NCI-H2081 treated with DMSO at 0.1 percent for 48 hours (cell line): ENCODE data around the gene ZNF768.
"Not testable (repeated sequence)": the region's sequence is repeated elsewhere in the genome, so short reads cannot be mapped to it uniquely, and the experiment has no call there.

Source experiments
- DNase-seq: peaks from one replicate; lab custom pipeline; 2025; lab: John Stamatoyannopoulos, UW

The ZNF768 gene

DNA sequence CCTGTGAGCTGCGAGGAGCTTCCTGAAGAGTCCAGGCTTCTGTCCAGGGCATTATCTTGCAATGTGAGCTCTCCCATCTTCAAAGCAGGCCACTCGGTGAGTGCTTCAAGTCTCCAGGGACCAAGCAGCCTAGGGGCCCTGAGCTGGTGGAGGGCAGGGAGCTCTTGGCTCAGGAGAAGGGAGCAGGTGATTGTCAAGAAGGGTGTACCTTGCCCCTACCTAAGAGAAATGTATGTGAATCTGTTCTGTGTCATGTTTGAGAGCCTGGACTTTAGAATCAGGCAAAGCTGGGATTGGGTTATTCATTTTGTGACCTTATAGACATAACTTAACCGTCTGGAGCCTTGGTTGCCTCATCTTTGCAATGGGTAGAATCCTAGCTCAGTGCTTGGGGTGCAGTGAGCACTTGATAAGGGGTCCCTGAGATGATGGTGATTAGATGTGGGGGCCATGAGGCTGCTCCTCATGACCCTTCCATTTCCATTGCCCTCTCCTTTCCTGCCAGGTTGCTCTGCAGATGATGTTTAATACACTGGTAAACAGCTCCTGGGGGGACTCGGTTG lies 15.9 kb downstream of the ZNF768 start:
- no peak for DNase-seq

DNA sequence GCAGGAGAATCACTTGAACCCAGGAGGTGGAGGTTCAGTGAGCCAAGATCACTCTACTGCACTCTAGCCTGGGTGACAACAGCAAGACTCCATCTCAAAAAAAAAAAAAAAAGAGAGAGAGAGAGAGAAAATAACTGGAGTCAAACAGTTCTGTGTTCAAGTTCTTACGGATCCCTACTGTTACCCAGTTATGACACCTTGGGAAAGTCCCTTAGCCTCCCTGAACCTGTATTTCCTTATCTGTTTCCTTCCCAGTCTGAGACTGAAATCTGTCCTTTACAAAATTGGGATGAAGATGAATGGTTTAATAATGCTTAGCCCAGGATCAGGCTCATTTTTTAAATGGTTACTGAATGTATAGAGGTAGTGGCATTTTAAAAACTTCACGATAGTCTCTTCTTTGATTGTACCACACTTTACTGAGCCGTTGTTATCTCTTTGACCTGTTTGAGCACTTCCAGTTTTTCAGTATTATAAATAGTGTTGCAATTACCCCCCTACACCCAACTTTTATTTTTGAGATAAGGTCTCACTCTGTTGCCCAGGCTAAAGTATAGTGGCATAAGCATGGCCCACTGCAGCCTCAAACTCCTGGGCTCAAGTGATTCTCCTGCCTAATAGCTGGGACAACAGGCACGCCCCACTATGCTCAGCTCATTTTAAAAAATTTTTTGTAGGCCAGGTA lies 17.1 kb downstream of the ZNF768 start:
- DNase-seq, result no peak

DNA sequence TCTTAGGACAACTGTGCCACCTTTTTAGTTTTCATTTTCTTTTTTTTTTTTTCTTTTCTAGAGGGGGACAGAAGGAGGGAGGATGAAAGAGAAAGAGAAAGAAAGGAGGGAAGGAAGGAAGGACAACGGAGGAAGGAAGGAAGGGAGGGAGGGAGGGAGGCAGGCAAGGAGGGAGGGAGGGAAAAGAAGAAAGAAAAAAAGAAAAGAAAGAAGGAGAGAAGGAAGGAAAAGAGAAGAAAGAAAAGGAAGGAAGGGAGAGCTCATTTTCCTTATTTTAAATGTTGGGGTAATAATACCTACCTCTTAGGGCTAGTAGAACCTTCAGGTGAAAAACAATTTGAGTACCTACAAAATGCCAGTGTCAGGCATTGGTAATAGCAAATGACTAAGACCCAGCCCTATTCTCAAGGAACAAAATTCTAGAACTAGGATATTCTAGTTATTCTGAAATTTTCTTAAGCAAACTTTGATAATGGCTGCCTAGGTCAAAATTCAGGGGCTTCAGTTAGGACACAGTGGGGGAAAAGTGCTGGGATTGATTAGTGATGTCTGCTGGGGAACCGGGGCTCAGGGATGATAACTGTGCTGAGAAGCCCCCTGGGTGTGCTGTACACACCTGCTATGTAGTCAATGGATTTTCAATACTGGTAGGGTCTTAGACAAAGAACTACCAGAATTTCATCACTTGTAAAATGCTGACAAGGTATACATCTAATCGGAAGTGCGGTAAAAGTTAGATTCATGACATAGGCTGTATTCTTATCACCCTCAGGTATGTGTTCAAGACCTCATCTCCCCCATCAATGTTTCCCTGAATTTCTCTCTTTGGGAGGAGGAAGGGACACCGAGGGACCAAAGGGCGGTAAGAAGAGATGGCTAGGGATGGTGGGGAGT lies 22.7 kb downstream of the ZNF768 start:
- DNase-seq, result no peak

DNA sequence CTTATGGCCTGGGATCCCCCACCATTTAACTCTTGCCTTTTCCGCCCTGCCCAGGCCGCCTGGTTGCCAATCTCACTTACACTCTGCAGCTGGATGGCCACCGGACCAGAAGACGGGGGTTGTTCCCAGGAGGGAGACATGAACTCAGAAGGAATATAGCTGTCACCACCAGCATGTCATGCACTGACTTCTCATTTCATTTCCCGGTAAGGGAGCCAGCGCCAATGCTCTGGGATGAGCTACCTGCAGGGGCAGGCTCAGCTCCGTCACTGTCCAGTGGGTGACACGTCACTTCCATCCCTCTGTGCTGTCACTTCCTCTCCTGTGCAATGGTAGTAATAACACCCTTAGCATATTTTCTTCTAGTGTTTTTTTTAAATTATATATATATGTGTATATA lies 27.1 kb downstream of the ZNF768 start:
- no peak for DNase-seq

DNA sequence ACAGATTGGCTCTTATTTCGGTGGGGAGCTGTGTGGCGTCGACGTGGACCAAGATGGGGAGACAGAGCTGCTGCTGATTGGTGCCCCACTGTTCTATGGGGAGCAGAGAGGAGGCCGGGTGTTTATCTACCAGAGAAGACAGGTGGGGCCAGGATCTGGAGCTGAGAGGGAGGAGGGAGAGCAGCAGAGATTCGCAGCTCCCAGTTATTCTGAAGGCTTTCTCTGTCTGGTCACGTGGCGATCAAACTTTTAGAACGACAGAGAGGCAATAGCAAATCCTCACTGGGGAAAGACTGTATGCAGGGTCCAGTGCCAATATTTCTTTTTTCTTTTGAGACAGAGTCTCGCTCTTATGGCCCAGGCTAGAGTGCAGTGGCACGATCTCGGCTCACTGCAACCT lies 31.7 kb downstream of the ZNF768 start:
- DNase-seq, result no peak

DNA sequence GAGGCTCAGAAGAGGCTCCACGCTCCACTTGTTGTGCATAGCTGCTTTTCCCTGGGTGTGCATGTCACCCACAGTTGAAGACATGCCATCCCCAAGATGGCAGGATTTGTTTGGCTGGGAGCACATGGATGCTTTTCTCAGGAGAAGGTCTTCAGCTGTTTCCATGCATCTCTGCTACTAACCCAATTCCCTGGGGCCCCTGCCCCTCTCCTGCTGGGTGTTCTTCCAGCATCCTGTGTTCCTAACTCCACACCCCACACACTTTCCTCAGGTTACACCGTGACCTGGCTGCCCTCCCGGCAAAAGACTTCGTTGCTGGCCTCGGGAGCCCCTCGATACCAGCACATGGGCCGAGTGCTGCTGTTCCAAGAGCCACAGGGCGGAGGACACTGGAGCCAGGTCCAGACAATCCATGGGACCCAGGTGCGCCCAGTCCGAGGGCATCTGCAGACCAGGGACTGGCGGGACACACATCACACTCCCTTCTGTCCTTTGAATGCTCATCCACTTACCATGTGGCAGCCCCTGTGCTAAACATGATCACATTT lies 32.4 kb downstream of the ZNF768 start:
- DNase-seq, result no peak

DNA sequence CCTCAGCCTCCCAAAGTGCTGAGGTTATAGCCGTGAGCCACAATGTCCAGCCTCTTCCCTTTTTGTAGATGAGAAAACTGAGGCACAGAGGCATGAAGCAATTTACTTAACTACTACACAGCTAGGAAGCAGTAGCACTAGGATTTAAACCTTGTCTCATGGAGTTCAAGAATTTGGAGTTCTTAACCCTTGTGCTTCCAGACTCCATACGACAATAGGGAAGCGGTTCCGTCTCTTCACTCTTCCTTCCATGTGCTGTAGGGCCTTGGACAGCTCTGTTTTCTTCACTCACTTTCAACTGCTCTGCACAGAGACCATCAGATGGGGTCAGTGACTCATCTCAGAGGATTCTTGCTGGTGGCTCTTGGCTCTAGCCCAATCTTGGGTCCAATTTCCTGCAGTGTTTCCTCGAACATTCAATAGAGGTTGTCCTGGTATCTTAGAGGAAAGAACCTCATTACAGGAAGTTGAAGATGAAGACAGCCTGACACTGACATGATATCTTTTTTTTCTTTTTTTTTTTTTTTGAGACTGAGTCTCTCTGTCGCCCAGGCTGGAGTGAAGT lies 34.5 kb downstream of the ZNF768 start:
- no peak for DNase-seq

DNA sequence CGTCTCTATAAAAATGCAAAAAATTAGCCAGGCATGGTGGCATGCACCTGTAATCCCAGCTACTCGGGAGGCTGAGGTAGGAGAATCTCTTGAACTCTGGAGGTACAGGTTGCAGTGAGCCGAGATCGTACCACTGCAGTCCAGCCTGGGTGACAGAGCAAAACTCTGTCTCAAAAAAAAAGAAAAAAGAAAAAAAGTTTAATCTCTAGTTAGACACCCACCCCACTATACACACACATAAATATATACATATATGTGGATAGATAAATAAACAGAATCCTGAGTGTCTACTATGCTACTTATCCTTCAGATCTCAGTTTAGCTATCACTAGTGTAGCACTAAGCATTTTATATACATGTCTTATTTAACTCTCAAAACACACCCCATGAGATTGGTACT lies 35.1 kb downstream of the ZNF768 start:
- DNase-seq, result no peak

DNA sequence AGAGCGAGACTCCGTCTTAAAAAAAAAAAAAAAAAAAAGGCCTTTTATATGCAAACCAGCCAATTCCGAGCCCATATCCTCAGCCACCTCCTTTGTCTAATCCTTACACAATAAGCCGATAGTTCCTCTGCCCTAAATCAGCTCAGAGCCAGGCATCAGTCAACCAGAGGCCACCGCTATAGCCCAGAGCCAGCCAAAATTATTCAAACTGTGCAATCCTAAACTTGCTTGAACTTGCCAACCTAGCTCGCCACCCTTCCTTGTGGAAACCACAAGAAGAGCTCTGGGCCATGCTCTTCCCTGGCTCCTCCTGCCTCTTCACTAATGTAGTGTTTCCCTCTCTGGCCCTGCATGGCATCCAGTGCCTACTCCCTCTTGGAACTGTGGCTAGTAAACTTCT lies 36.2 kb downstream of the ZNF768 start:
- DNase-seq, result no peak

DNA sequence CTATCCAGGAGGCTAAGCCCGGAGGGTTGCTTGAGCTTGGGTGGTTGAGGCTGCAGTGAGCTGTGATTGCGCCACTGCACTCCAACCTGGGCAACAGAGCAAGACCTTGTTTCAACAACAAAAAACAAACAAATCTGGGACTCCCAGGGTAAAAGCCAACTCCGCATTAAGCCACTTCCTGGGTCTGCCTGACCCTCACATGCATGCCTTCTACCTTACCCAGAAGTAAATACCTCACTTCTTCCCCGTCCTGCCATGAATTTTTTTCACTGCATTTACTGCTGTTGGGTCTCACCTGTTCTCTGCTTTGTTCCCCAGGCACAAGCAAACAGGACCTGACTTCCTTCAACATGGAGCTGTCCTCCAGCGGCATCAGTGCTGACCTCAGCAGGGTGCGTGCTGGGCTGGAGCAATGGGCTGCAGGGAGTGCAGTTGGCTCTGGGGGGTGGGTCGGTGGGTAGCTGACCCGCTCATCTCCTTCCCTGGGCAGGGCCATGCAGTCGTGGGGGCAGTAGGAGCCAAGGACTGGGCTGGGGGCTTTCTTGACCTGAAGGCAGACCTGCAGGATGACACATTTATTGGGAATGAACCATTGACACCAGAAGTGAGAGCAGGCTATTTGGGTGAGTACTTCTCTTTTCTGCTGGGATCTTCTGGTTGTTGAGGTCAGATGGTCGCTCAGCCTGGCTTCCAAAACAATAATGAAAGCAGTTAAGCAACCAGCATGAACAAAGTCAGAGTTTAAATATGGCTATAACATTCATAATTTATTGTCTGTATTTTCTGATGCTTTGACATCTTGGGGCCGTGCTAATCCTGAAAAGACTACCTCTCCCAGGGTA lies 37.4 kb downstream of the ZNF768 start:
- DNase-seq, result no peak

DNA sequence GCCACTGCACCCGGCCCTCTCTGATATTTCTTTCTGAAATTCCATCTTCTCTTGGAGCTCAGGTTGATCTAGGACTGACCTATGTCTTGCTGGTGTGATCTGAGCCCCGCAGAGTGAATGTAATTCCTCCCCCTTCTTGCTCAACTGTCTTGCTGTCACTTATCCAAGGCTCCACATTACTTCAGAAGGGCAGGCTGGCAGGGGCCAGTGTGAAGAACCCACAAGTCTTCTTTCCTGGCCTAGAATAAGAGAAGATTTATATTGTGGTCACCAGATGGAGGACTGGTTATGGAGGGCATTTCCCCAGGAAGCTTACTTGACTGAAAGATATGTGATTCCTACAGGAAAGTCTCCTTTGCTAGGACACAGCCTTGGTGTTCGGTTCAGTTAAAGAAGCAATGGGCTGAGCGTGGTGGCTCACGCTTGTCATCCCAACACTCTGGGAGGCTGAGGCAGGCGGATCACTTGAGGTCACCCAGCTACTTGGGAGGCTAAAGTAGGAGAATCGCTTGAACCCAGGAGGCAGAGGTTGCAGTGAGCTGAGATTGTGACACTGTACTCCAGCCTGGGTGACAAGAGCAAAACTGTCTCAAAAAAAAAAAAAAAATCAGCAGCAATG lies 40.4 kb downstream of the ZNF768 start:
- DNase-seq, result no peak

DNA sequence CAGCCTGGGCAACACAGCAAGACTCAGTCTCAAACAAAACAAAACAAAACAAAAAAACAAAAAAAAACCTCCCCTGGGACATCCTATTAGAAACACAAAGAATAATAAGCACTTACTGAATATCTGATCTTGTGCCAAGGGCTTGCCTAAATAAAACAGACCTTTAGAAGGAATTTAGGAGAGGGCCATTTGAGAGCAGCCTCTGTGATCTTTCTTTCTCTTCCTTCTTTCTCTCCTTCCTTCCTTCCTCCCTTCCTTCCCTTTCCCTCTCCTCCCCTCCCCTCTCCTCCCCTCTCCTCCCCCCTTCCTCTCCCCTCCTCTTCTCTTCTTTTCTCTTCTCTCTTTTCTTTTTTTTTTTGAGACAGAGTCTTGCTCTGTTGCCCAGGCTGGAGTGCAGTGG lies 41.5 kb downstream of the ZNF768 start:
- no peak for DNase-seq

DNA sequence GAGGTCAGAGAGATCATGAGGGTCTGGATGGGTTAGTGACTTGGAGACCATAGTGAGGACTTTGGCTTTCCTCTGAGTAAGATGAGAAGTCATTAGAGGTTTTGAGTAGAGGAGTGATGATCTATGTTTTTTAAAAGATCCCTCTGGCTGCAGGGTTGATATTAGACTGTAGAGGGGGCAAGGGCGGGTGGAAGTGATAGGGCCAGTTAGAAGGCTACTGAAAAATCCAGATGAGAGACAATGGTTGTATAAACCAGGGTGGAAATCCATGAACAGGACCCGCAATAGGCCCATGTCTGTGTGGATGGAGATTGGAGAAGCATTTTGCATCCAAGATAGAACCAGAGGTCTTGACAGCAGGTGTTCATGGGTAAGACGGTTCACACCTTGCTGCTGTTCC lies 44.0 kb downstream of the ZNF768 start:
- no peak for DNase-seq

DNA sequence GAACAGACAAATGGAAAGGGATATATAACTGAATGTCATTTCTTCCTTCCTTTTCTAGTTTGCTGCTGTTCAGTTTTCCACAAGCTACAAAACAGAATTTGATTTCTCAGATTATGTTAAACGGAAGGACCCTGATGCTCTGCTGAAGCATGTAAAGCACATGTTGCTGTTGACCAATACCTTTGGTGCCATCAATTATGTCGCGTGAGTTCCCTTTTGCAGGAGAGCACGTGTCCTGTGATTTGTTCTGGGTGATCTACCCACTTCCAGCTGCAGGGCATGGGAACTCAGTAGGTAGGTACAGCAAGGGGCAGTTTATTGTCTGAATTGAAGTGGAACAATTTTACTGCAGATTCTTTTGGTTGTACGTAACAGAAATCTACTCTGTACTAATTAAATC lies 45.0 kb downstream of the ZNF768 start:
- DNase-seq, result no peak

DNA sequence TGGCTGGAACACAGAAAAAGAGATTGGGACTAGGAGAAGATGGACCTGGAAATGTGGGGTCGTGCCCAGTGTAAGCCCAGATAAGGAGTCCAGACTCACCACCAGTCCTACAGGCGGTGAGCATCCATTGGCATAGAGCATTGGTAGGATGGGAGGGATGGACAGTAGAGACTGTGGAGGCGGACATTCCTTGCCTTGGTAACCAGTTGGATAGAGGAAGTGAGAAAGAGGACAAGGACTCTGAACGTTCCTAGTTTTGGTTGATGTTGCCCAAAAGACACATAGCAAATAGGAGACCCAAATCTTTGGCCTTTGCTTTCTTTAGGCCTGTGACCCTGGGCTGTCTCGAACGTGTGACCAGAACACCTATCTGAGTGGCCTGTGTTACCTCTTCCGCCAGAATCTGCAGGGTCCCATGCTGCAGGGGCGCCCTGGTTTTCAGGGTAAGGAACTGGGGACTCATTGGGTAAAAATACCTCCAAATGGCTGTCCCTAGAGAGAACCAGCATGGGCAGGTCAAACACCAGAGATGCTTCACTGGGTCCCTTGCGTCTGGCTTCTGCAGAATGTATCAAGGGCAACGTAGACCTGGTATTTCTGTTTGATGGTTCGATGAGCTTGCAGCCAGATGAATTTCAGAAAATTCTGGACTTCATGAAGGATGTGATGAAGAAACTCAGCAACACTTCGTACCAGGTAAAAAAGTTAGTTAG lies 47.4 kb downstream of the ZNF768 start:
- DNase-seq, result no peak

DNA sequence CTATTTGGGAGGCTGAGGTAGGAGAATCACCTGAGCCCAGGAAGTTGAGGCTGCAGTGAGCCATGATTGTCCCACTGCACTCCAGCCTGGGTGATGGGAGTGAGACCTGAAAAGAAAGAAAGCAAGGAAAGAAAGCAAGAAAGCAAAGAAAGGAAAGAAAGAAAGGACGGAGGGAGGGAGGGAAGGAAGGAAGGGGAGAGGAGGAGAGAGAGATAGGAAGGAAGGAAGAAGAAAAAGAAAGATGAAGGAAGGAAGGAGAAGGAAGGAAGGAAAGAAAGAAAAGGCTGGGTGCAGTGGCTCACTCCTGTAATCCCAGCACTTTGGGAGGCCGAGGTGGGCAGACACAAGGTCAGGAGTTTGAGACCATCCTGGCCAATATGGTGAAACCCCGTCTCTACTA lies 48.6 kb downstream of the ZNF768 start:
- DNase-seq, result not testable (repeated sequence)

DNA sequence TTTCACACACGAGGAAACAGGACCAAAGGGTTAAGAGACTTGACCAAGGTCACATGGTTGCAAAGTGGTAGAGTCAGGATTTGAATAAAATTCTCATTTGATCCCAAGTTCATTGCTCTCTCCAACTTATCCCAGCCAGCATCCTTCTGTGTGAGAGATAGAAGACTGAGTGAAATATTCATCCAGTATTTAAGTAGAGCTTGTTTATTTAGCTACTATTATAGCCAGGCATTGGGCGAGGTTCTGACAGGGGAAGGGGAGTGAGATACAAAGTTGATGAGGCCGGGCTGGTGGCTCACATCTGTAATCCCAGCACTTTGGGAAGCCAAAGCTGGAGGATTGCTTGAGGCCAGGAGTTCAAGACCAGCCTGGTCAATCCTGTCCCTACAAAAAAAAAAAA lies 49.4 kb downstream of the ZNF768 start:
- DNase-seq, result no peak

DNA sequence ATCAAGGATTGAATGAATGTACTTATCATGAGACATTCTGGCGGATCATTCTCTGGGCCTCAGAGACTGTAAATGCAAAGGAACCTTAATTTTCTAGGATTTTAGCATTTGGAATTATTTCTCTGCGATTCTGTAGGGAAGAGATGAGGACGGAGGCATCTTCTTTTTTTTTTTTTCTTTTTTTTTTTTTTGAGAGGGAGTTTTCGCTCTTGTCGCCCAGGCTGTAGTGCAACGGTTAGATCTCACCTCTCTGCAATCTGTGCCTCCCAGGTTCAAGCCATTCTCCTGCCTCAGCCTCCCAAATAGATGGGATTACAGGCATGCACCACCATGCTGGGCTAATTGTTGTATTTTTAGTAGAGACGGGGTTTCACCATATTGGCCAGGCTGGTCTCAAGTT lies 51.7 kb downstream of the ZNF768 start:
- DNase-seq, result no peak

DNA sequence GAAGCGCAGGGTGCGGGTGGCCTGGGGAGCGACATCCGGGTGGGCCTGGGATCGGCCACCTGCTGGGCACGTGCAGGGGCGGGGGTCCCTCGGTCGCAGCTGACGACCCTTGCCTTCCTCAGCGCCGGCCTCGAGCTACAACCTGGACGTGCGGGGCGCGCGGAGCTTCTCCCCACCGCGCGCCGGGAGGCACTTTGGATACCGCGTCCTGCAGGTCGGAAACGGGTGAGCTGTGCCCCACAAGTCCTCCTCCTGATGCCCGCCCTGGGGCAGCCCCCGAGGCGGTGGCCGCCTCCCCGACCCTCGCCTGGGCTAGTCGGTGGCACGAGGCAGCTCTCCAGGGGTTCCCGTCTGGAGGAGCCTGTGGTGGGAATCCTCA lies 52.3 kb downstream of the ZNF768 start:
- DNase-seq, result no peak
